GM21619 (cell line): Measurements from ENCODE around the gene CDR2L.
"Not testable (repeated sequence)": the region's sequence is repeated elsewhere in the genome, so short reads cannot be mapped to it uniquely, and the experiment has no call there.

Source experiments
- ATAC-seq: cut with Tn5 transposase; IDR thresholded peaks from one replicate; pipeline ENCODE4 v1.9.1; 2021; ENCODE audit not compliant: unreplicated experiment

The CDR2L gene

GRCh38 chr17:75009139-75009724, 21.8 kb downstream of the CDR2L start:
- ATAC-seq = no peak

GRCh38 chr17:75010683-75011400, 23.4 kb downstream of the CDR2L start:
- no peak for ATAC-seq

GRCh38 chr17:75011401-75012095, 24.1 kb downstream of the CDR2L start:
- no peak for ATAC-seq

DNA sequence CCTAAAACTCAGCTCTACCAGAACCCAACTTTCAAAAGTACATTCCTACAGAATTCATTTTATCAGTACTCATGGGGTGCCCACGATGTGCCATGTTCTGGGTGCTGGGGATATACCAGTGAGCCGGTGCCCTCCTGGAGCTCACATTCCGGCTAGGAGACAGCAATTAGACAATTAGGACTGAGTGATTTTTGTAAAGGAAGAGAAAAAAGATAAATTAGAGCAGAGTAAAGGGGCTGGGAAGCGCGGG, 24.6 kb downstream of the CDR2L start:
- no peak for ATAC-seq

DNA sequence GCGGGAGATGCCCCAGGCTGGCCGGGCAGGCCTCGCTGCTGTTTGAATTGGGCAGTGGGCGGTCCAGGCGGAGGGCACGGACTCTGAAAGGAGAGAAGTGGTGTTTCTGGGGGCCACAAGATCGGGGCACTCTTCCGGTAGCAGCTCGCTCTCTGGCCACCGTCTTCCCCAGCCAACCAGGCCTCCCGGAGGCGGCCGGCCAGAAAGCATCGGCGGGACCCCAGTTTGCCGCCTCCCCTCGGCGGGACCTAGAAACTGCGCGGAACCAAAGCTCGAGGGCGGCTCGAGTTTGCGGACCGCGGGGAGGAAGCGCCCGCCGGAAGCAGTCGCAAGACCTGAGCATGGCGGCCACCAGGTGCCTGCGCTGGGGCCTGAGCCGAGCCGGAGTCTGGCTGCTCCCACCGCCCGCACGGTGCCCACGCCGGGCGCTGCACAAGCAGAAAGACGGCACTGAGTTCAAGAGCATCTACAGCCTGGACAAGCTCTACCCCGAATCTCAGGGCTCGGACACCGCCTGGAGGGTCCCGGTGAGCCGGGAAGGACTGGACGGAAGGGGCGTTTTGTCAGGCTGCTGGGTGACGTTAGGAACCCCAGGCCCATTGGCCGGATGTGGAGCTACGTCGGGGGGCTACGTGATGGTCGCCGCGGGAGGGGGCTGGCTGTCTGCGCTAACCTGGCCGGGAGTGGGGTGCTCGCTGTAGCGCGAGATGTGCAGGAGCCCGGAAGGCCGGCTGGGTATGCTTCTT, 25.1 kb downstream of the CDR2L start, which contains the start of gene MRPL58:
TSS of gene MRPL58 (plus strand) at position 325 of the 746 bp plus-strand sequence. CDS start at position 342, 17 bp downstream.
- peak; percentile 88 for ATAC-seq

DNA sequence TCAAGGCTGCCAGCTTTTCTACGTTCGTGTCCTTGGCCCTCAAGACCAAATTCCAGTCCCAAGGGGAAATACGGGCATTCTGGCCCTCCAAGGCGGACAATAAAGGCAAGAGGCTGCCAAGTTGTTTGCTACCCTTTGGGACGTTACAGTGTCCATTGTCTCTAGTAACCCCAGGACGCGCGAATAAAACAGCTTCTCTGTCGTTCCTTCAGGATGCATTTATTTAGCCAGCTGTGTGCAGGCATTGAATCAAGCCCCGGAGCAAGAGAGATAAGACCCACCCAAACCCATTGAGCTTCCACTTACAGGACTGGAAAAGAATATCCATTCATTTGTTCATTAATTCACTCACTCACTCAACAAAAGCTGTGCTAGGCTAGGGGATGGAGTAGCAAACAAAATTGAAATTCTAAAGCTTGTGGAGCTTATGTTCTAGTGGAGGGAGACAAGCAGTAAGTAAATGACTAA, 25.7 kb downstream of the CDR2L start:
- ATAC-seq = no peak

DNA sequence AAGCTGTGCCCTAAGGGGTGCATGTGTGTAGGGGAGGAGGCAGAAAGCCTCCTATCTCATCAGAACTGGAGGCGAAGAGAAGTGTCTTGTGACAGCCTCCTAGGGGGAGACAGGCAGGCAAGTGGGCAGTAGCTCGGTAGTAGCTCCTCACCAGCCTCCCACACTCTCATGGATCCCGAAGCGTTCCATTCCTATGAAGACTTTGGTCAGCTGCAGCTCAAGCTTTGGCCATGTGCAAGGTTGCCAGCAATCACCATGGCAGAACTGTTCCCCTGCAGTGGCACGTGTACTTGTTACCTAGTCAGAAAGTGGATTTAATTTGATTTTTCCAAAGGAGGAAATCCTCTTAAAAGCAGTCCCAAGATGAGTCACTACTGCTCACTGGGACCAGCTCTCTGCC, 31.7 kb downstream of the CDR2L start:
- no peak for ATAC-seq

GRCh38 chr17:75019710-75020109, 32.3 kb downstream of the CDR2L start:
- ATAC-seq = no peak

- ATAC-seq = no peak
Measured at GRCh38 chr17:75020331-75021110, 33.1 kb downstream of the CDR2L start.

DNA sequence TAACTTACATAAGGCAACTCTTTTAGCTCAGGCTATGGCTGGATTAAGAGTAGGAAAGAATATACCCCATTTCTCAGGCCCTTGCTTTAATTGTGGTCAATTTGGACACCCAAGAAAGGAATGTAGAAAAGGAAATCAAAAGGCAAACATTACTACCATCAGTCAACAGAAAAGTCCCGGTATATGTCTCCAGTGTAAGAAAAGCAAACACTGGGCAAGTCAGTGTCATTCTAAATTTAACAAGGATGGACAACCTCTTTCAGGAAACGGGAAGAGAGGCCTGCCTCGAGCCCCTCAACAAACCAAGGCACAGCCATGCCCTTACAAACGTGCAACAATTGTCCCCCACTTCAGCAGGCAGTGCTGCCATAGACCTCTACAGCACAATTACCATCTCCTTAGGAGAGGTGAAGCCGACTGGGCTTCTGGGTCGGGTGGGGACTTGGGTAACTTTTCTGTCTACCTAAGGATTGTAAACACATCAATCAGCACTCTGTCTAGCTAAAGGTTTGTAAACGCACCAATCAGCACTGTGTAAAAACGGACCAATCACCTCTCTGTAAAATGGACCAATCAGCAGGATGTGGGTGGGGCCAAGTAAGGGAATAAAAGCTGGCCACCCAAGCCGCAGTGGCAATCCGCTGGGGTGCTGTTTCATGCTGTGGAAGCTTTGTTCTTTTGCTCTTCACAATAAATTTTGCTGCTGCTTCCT, 37.4 kb downstream of the CDR2L start:
- no peak for ATAC-seq

DNA sequence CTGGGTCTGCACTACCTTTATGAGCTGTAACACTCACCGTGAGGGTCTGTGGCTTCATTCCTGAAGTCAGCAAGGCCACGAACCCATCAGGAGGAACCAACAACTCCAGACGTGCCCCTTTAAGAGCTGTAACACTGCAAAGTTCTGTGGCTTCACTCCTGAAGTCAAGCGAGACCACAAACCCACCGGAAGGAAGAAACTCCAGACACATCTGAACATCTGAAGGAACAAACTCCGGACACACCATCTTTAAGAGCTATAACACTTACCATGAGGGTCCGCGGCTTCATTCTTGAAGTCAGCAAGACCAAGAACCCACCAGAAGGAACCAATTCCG, 37.9 kb downstream of the CDR2L start:
- ATAC-seq = not testable (repeated sequence)

DNA sequence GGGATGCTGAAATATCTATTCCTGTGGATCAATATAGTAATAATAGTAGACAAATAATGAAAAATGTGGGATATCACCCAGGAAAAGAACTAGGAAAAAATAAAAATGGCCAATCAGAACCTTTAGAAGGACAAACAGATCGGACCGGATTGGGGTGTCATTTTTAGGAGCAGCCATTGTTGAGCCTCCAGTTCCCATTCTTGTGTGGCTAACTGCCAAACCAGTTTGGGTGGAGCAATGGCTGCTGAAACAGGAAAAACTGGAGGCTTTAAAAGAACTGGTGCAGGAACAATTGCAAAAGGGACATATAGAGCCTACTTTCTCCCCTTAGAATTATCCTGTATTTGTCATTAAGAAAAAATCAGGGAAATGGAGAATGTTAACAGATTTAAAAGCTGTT, 39.2 kb downstream of the CDR2L start:
- not testable (repeated sequence) for ATAC-seq

GRCh38 chr17:75030161-75030560, 42.7 kb downstream of the CDR2L start:
- no peak for ATAC-seq

DNA sequence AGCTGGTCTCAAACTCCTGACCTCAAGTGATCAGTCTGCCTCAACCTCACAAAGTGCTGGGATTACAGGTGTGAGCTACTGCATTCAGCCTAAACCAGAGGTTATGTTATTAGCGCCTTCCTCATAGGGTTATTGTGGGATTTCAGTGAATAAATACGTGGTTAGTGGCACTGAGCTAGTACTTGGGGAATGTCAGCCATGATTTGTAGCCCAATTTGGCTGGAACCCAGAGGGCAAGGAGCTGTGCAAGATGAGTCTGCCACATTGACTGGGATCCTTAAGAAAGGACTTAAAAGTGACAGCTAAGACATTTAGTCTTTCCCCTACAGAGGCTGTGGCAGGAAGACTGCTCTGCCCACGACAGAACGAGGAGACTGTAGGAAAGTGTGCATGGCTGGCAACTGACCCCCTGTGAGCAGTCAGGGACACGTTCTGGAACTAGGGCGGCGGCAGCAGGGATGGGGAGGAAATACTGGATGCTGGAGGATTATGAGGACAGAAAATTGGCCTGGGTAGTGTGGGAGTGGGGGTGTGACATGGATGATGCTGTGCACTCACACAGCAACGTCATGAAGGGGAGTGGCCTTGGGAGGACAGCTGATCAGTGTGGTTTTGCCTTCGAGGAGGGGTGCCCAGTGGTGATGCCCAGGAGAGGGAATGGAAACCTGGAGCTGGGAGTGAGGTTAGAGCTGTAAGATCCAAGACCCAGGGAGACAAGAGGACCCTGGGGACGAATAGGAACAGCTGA, 44.7 kb downstream of the CDR2L start:
- ATAC-seq = no peak

DNA sequence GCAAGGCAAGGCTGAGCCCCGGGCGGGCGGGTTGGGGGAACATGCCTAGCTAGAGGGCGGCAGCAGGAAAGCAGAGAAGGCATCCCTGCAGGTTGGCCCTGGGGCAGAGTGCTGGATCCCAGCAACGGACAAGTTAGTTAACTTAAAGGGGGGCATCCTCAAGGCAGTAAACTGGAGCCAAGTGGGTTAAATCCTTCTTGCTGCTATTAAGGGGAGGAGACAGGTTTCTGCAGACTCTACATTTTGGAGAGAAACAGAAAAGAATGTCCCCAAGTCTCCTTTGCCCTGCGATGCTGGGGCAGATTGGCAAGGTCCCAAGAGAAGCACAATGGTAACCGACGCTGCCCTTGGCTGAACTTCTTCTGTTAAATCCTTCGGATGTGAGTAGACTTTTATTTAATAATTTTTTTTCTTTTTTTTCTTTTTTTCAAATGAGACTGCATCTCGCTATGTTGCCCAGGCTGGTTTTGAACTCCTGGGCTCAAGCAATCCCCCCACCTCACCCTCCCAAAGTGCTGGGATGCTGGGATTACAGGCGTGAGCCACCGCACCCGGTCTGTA, 45.4 kb downstream of the CDR2L start:
- no peak for ATAC-seq

- peak; percentile 38 for ATAC-seq
Measured at GRCh38 chr17:75033346-75034235, 46.2 kb downstream of the CDR2L start.

DNA sequence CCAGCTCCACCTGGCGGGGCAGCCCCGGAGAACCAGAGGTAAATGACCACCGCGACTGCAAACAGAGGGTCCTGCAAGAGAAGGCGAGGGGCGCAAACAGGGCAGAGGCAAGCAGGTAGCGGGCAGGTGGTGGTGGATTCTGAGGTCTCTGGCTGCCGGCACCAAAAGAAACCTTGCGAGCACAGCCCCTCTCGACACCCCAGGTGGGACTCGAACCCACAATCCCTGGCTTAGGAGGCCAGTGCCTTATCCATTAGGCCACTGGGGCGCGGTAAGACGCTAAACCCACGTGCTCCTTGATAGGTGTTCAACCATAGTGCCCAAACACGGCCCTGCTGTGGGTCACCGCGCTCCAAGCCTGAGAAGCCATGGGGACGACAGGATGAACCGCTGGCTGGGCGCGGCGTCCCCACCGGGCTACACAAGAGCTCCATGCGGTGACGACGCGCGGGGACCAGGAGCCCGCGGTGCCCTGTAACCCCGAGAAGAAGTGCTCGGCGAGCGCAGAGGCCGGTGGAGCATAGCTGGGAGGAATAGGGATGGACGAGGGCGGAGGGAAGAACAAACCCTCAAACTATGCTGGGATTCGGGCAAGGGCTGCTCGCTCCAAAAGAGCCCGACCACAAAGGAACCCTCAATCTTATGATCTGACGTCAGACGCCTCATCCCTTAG, 46.9 kb downstream of the CDR2L start:
- peak; percentile 72 for ATAC-seq
